ENCODE measurements around the gene CAPS. TPM values are rescaled to one million over a fixed set of nuclear protein-coding genes. Genes with fewer than 3 reads are reported as not detected.

Gene CAPS
- total RNA-seq, 1 experiment from 2014 or later = 2.3 TPM

- Histone ChIP-seq H2BK5ac (ENCODE audit: insufficient read length, low read length) (no peak overlapping the region), H2BK20ac (ENCODE audit: low read depth, low read length, poor library complexity, severe bottlenecking) (no peak overlapping the region), H3K4ac (ENCODE audit: low read depth, low read length) (no peak overlapping the region), H3K27me3 (ENCODE audit: insufficient read depth, low read length) (no peaks in the 10 kb centered on the region), H3K9ac (ENCODE audit: extremely low read depth, insufficient read length, low read length) (no peak overlapping the region), H2BK15ac (ENCODE audit: low read depth, low read length) (no peak overlapping the region), H3K18ac (ENCODE audit: insufficient read length, low read depth, low read length) (no peak overlapping the region), H3T11ph (ENCODE audit: low read length) (no peak overlapping the region), H3K27ac (ENCODE audit: insufficient read length, low read depth, low read length) (no peak overlapping the region), H2BK120ac (ENCODE audit: low read depth, low read length, poor library complexity, severe bottlenecking) (no peak overlapping the region), H3K14ac (ENCODE audit: insufficient read depth, low read length) (no peak overlapping the region), H2AFZ (ENCODE audit: low read length) (no peak overlapping the region), H3K56ac (ENCODE audit: insufficient read length, low read depth, low read length) (no peak overlapping the region), H3K23me2 (ENCODE audit: insufficient read length, low read depth, low read length, poor library complexity, severe bottlenecking) (no peaks in the 10 kb centered on the region), H4K8ac (replicated peaks; ENCODE audit: insufficient read length, low read depth, low read length) (no peak overlapping the region), H3K23ac (ENCODE audit: insufficient read length, low read depth, low read length) (no peak overlapping the region), H2BK12ac (ENCODE audit: insufficient read length, low read depth, low read length) (no peak overlapping the region), H4K5ac (ENCODE audit: insufficient read length, low read depth, low read length) (no peak overlapping the region), H3K4me1 (ENCODE audit: insufficient read depth, low read length) (no peaks in the 10 kb centered on the region), H3K9me3 (ENCODE audit: control insufficient read depth, low read depth, low read length) (no peaks in the 10 kb centered on the region), H4K91ac (ENCODE audit: insufficient read length, low read depth, low read length) (no peak overlapping the region), H2AK5ac (ENCODE audit: insufficient read length, low read length) (no peak overlapping the region), H3K79me2 (ENCODE audit: insufficient read depth, low read length) (no peaks in the 10 kb centered on the region), H3K4me2 (ENCODE audit: insufficient read depth, insufficient read length, low read length) (no peak overlapping the region), H3K79me1 (ENCODE audit: insufficient read depth, low read depth, low read length, poor library complexity, severe bottlenecking) (no peaks in the 10 kb centered on the region), H4K20me1 (ENCODE audit: control insufficient read depth, insufficient read depth, insufficient read length) (no peaks in the 10 kb centered on the region)
- DNase-seq = no peak
- no CpG with 5 or more reads among the region's 5 CpGs for WGBS (ENCODE audit: extremely low coverage, insufficient read length, low lambda C conversion rate)
- no peaks in the 10 kb centered on the region; the same call in 1 of the 2 replicates for H3K27me3 Mint-ChIP-seq (ENCODE audit: low read depth)
- H3K36me3 Mint-ChIP-seq (ENCODE audit: insufficient read depth in 1 of 3, low read depth in 3 of 3) = peaks cover 7 to 64% (median 53%) of the 10 kb centered on the region in 3 experiments; a peak in 6 of 7 replicates
- peaks cover 0 to 5% of the 10 kb centered on the region in 2 experiments; a peak in 1 of 4 replicates for H3K4me1 Mint-ChIP-seq
- no peak for TF ChIP-seq CTCF (conservative IDR thresholded peaks at IDR 0.05)
- H3K4me3 Mint-ChIP-seq = no peak overlapping the region
- H3K27ac Mint-ChIP-seq = no peak overlapping the region; a peak in 1 of 7 replicates
- no peaks in the 10 kb centered on the region for H3K9me3 Mint-ChIP-seq
These were observed 20.0 kb downstream of the CAPS start for GRCh38 chr19:5934069-5934401.
